ENCODE results near the gene GPR137B.

Gene GPR137B

GRCh38 chr1:236147521-236148469 lies 5.5 kb downstream of the GPR137B start:
- Histone ChIP-seq H3K36me3 (ENCODE audit: insufficient read depth, low read length) (no peaks in the 10 kb centered on the region), H3K9ac (ENCODE audit: low read depth, low read length) (no peak overlapping the region), H3K9me3 (ENCODE audit: insufficient read depth, low read depth, low read length) (no peaks in the 10 kb centered on the region), H3K27me3 (ENCODE audit: insufficient read depth, low read length) (peaks cover 14% of the 10 kb centered on the region), H3K4me1 (ENCODE audit: insufficient read depth, low read length) (peaks cover 4% of the 10 kb centered on the region; the same call in 1 of the 2 replicates), H3K4me3 (ENCODE audit: low read length) (no peak overlapping the region), H3K27ac (ENCODE audit: low read depth, low read length) (no peak overlapping the region)
- WGBS, result 94% methylated on average over 17 of the region's 17 CpGs

- H3K4me1 ChIP-seq (ENCODE audit: insufficient read depth, low read length), result peaks cover 3% of the 10 kb centered on the region; the same call in 1 of the 2 replicates
- H3K9me3 ChIP-seq (ENCODE audit: insufficient read depth, low read depth, low read length), result no peaks in the 10 kb centered on the region
- H3K27ac ChIP-seq (ENCODE audit: low read depth, low read length), result no peak overlapping the region
- WGBS, result 94% methylated on average over 8 of the region's 8 CpGs
- H3K9ac ChIP-seq (ENCODE audit: low read depth, low read length), result no peak overlapping the region
- no peaks in the 10 kb centered on the region for H3K36me3 ChIP-seq (ENCODE audit: insufficient read depth, low read length)
- peaks cover 7% of the 10 kb centered on the region for H3K27me3 ChIP-seq (ENCODE audit: insufficient read depth, low read length)
- no peak overlapping the region for H3K4me3 ChIP-seq (ENCODE audit: low read length)
Observed at GRCh38 chr1:236148470-236148845, 6.1 kb downstream of the GPR137B start.

GRCh38 chr1:236149003-236149595 lies 6.8 kb downstream of the GPR137B start:
- Histone ChIP-seq H3K36me3 (ENCODE audit: insufficient read depth, low read length) (no peaks in the 10 kb centered on the region), H3K4me3 (ENCODE audit: low read length) (no peak overlapping the region), H3K9ac (ENCODE audit: low read depth, low read length) (no peak overlapping the region), H3K4me1 (ENCODE audit: insufficient read depth, low read length) (no peaks in the 10 kb centered on the region), H3K27ac (ENCODE audit: low read depth, low read length) (no peak overlapping the region), H3K9me3 (ENCODE audit: insufficient read depth, low read depth, low read length) (no peaks in the 10 kb centered on the region), H3K27me3 (ENCODE audit: insufficient read depth, low read length) (peaks cover under 1% of the 10 kb centered on the region)
- 91% methylated on average over 18 of the region's 18 CpGs for WGBS

- H3K27ac ChIP-seq (ENCODE audit: low read depth, low read length), result no peak overlapping the region
- no peak overlapping the region for H3K4me3 ChIP-seq (ENCODE audit: low read length)
- H3K4me1 ChIP-seq (ENCODE audit: insufficient read depth, low read length), result no peaks in the 10 kb centered on the region
- H3K27me3 ChIP-seq (ENCODE audit: insufficient read depth, low read length), result no peaks in the 10 kb centered on the region
- H3K9me3 ChIP-seq (ENCODE audit: insufficient read depth, low read depth, low read length), result no peaks in the 10 kb centered on the region
- no peak overlapping the region for H3K9ac ChIP-seq (ENCODE audit: low read depth, low read length)
- WGBS, result 93% methylated on average over 10 of the region's 10 CpGs
- H3K36me3 ChIP-seq (ENCODE audit: insufficient read depth, low read length), result no peaks in the 10 kb centered on the region
Observed at GRCh38 chr1:236149696-236150228, 7.4 kb downstream of the GPR137B start.

GRCh38 chr1:236150311-236150955 lies 8.1 kb downstream of the GPR137B start:
- H3K27ac ChIP-seq (ENCODE audit: low read depth, low read length), result no peak overlapping the region
- no peaks in the 10 kb centered on the region for H3K27me3 ChIP-seq (ENCODE audit: insufficient read depth, low read length)
- 91% methylated on average over 18 of the region's 19 CpGs for WGBS

GRCh38 chr1:236150986-236151385 lies 8.6 kb downstream of the GPR137B start:
- Histone ChIP-seq H3K4me1 (ENCODE audit: insufficient read depth, low read length) (no peaks in the 10 kb centered on the region), H3K27ac (ENCODE audit: low read depth, low read length) (no peak overlapping the region), H3K4me3 (ENCODE audit: low read length) (no peak overlapping the region), H3K27me3 (ENCODE audit: insufficient read depth, low read length) (no peaks in the 10 kb centered on the region), H3K9me3 (ENCODE audit: insufficient read depth, low read depth, low read length) (no peaks in the 10 kb centered on the region), H3K36me3 (ENCODE audit: insufficient read depth, low read length) (no peaks in the 10 kb centered on the region), H3K9ac (ENCODE audit: low read depth, low read length) (no peak overlapping the region)
- WGBS, result 87% methylated on average over 5 of the region's 5 CpGs

More at GRCh38 chr1:236150311-236150955, 8.1 kb downstream of the GPR137B start:
- H3K36me3 ChIP-seq (ENCODE audit: insufficient read depth, low read length), result no peaks in the 10 kb centered on the region
- no peak overlapping the region for H3K4me3 ChIP-seq (ENCODE audit: low read length)
- H3K9ac ChIP-seq (ENCODE audit: low read depth, low read length), result no peak overlapping the region
- H3K4me1 ChIP-seq (ENCODE audit: insufficient read depth, low read length), result no peaks in the 10 kb centered on the region
- H3K9me3 ChIP-seq (ENCODE audit: insufficient read depth, low read depth, low read length), result no peaks in the 10 kb centered on the region

GRCh38 chr1:236151739-236152424 lies 9.5 kb downstream of the GPR137B start:
- Histone ChIP-seq H3K4me3 (ENCODE audit: low read length) (no peak overlapping the region), H3K27me3 (ENCODE audit: insufficient read depth, low read length) (no peaks in the 10 kb centered on the region), H3K27ac (ENCODE audit: low read depth, low read length) (no peak overlapping the region), H3K4me1 (ENCODE audit: insufficient read depth, low read length) (no peaks in the 10 kb centered on the region), H3K9ac (ENCODE audit: low read depth, low read length) (no peak overlapping the region), H3K36me3 (ENCODE audit: insufficient read depth, low read length) (no peaks in the 10 kb centered on the region), H3K9me3 (ENCODE audit: insufficient read depth, low read depth, low read length) (no peaks in the 10 kb centered on the region)
- 92% methylated on average over 12 of the region's 12 CpGs for WGBS

- no peak overlapping the region for H3K4me3 ChIP-seq (ENCODE audit: low read length)
- H3K9ac ChIP-seq (ENCODE audit: low read depth, low read length), result no peak overlapping the region
- no peaks in the 10 kb centered on the region for H3K4me1 ChIP-seq (ENCODE audit: insufficient read depth, low read length)
- H3K9me3 ChIP-seq (ENCODE audit: insufficient read depth, low read depth, low read length), result no peaks in the 10 kb centered on the region
- H3K27ac ChIP-seq (ENCODE audit: low read depth, low read length), result no peak overlapping the region
- H3K27me3 ChIP-seq (ENCODE audit: insufficient read depth, low read length), result no peaks in the 10 kb centered on the region
- H3K36me3 ChIP-seq (ENCODE audit: insufficient read depth, low read length), result no peaks in the 10 kb centered on the region
- 96% methylated on average over 13 of the region's 13 CpGs for WGBS
Observed at GRCh38 chr1:236154126-236154525, 11.8 kb downstream of the GPR137B start.

- no peak overlapping the region for H3K9ac ChIP-seq (ENCODE audit: low read depth, low read length)
- H3K9me3 ChIP-seq (ENCODE audit: insufficient read depth, low read depth, low read length), result no peaks in the 10 kb centered on the region
- no peaks in the 10 kb centered on the region for H3K4me1 ChIP-seq (ENCODE audit: insufficient read depth, low read length)
- H3K27me3 ChIP-seq (ENCODE audit: insufficient read depth, low read length), result no peaks in the 10 kb centered on the region
- no peak overlapping the region for H3K4me3 ChIP-seq (ENCODE audit: low read length)
- no peak overlapping the region for H3K27ac ChIP-seq (ENCODE audit: low read depth, low read length)
- H3K36me3 ChIP-seq (ENCODE audit: insufficient read depth, low read length), result no peaks in the 10 kb centered on the region
- WGBS, result 94% methylated on average over 24 of the region's 24 CpGs
Observed at GRCh38 chr1:236154671-236155398, 12.5 kb downstream of the GPR137B start.

- no peaks in the 10 kb centered on the region for H3K9me3 ChIP-seq (ENCODE audit: insufficient read depth, low read depth, low read length)
- no peaks in the 10 kb centered on the region for H3K36me3 ChIP-seq (ENCODE audit: insufficient read depth, low read length)
- 92% methylated on average over 11 of the region's 11 CpGs for WGBS
- H3K4me1 ChIP-seq (ENCODE audit: insufficient read depth, low read length), result no peaks in the 10 kb centered on the region
- no peak overlapping the region for H3K9ac ChIP-seq (ENCODE audit: low read depth, low read length)
- H3K27me3 ChIP-seq (ENCODE audit: insufficient read depth, low read length), result no peaks in the 10 kb centered on the region
- H3K27ac ChIP-seq (ENCODE audit: low read depth, low read length), result no peak overlapping the region
- no peak overlapping the region for H3K4me3 ChIP-seq (ENCODE audit: low read length)
Observed at GRCh38 chr1:236155399-236155767, 13.0 kb downstream of the GPR137B start.
